ENCODE data around the gene VGLL1.

The VGLL1 gene

DNA sequence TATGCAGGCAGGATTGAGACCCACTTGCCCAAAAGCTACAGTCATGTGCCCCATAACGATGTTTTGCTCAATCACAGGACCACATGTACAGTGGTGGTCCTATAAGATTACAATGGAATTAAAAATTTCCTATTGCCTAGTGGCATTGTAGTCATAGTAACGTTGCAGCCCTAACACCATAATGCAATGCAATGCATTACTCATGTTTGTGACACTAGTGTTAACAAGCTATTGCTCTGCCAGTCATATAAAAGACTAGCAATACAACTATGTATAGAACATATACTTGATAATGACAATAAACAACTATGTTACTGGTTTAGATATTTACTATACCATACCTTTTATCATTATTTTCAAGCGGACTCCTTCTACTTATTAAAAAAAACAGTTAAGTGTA is 50.6 kb downstream of the VGLL1 start:
- CTCF ChIA-PET, result no interaction called here
- DNase-seq (ENCODE audit: extremely low spot score), result no peak
- POLR2A ChIA-PET, result no interaction called here
- TF ChIP-seq HDGF (IDR thresholded peaks at IDR 0.05; ENCODE audit: borderline replicate concordance), result no peak
- no peak for TF ChIP-seq L3MBTL2 (conservative IDR thresholded peaks at IDR 0.05)
- TF ChIP-seq TARDBP (IDR thresholded peaks at IDR 0.05), result no peak
- TF ChIP-seq LEF1 (IDR thresholded peaks at IDR 0.05; ENCODE audit: borderline replicate concordance), result no peak
- no peak for TF ChIP-seq ELF4 (IDR thresholded peaks at IDR 0.05)
- no peak for TF ChIP-seq SP1 (IDR thresholded peaks at IDR 0.05)
- TF ChIP-seq FOXM1 (IDR thresholded peaks at IDR 0.05; ENCODE audit: borderline replicate concordance), result no peak
- no peak for TF ChIP-seq FOXA1 (IDR thresholded peaks at IDR 0.05)
- no peak for TF ChIP-seq SUZ12 (IDR thresholded peaks at IDR 0.05)
- TF ChIP-seq ZNF384 (IDR thresholded peaks at IDR 0.05), result no peak
- no peak for TF ChIP-seq CTBP1 (IDR thresholded peaks at IDR 0.05; ENCODE audit: borderline replicate concordance)

- ChIA-PET POLR2A (no interaction called here), CTCF (no interaction called here)
- TF ChIP-seq ELF4 (IDR thresholded peaks at IDR 0.05) (no peak), ARNT (IDR thresholded peaks at IDR 0.05) (no peak), TARDBP (IDR thresholded peaks at IDR 0.05) (no peak), SUZ12 (IDR thresholded peaks at IDR 0.05) (no peak), HDGF (IDR thresholded peaks at IDR 0.05; ENCODE audit: borderline replicate concordance) (no peak), BHLHE40 (IDR thresholded peaks at IDR 0.05; ENCODE audit: borderline replicate concordance) (no peak), NFRKB (IDR thresholded peaks at IDR 0.05) (no peak), FOXM1 (IDR thresholded peaks at IDR 0.05; ENCODE audit: borderline replicate concordance) (no peak), CTBP1 (IDR thresholded peaks at IDR 0.05; ENCODE audit: borderline replicate concordance) (no peak)
- TF ChIP-seq, protein P1, sequence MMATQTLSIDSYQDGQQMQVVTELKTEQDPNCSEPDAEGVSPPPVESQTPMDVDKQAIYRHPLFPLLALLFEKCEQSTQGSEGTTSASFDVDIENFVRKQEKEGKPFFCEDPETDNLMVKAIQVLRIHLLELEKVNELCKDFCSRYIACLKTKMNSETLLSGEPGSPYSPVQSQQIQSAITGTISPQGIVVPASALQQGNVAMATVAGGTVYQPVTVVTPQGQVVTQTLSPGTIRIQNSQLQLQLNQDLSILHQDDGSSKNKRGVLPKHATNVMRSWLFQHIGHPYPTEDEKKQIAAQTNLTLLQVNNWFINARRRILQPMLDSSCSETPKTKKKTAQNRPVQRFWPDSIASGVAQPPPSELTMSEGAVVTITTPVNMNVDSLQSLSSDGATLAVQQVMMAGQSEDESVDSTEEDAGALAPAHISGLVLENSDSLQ (IDR thresholded peaks at IDR 0.05), result no peak
- DNase-seq (ENCODE audit: extremely low spot score), result no peak
These were observed 52.5 kb downstream of the VGLL1 start for GRCh38 chrX:136584545-136584944.

- DNase-seq (ENCODE audit: extremely low spot score), result no peak
- TF ChIP-seq ARNT (IDR thresholded peaks at IDR 0.05) (no peak), ZNF384 (IDR thresholded peaks at IDR 0.05) (no peak), LEF1 (IDR thresholded peaks at IDR 0.05; ENCODE audit: borderline replicate concordance) (no peak), SP1 (IDR thresholded peaks at IDR 0.05) (no peak), SUZ12 (IDR thresholded peaks at IDR 0.05) (no peak)
- ChIA-PET CTCF (no interaction called here), POLR2A (no interaction called here)
These were observed 53.2 kb downstream of the VGLL1 start for GRCh38 chrX:136585262-136585661.

DNA sequence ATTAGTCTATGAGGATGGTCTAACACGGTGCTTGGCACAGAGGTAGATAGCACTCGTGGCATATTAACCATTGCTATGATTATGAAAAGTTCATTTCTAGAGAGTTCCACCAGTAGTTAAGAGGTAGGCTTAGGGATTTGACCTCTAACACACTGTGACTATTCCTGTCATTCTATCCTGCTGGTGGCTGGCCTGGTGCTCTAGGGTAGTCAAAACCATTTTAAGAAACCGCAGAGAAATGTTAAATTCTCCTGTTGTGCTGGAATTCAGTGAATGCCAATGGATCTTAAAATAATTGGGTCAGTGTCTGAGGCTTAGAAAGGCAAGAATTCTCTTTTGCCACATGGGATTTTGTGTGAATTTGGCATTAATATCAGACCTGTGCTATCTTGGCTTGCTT is 53.9 kb downstream of the VGLL1 start:
- ChIA-PET POLR2A (no interaction called here), CTCF (no interaction called here)
- TF ChIP-seq LEF1 (IDR thresholded peaks at IDR 0.05; ENCODE audit: borderline replicate concordance), result no peak
- TF ChIP-seq FOXK2 (IDR thresholded peaks at IDR 0.05), result no peak
- TF ChIP-seq HDGF (IDR thresholded peaks at IDR 0.05; ENCODE audit: borderline replicate concordance), result no peak
- TF ChIP-seq SUZ12 (IDR thresholded peaks at IDR 0.05), result no peak
- TF ChIP-seq NFRKB (IDR thresholded peaks at IDR 0.05), result no peak
- no peak for TF ChIP-seq CTBP1 (IDR thresholded peaks at IDR 0.05; ENCODE audit: borderline replicate concordance)
- TF ChIP-seq ZNF384 (IDR thresholded peaks at IDR 0.05), result no peak
- no peak for TF ChIP-seq L3MBTL2 (conservative IDR thresholded peaks at IDR 0.05)
- TF ChIP-seq SP1 (IDR thresholded peaks at IDR 0.05), result no peak
- TF ChIP-seq BHLHE40 (IDR thresholded peaks at IDR 0.05; ENCODE audit: borderline replicate concordance), result no peak
- TF ChIP-seq FOXA1 (IDR thresholded peaks at IDR 0.05), result no peak
- TF ChIP-seq ARNT (IDR thresholded peaks at IDR 0.05), result no peak
- no peak for TF ChIP-seq ELF4 (IDR thresholded peaks at IDR 0.05)
- no peak for TF ChIP-seq TARDBP (IDR thresholded peaks at IDR 0.05)
- TF ChIP-seq, protein P1 (IDR thresholded peaks at IDR 0.05), result no peak
- no peak for TF ChIP-seq FOXM1 (IDR thresholded peaks at IDR 0.05; ENCODE audit: borderline replicate concordance)
- no peak for DNase-seq (ENCODE audit: extremely low spot score)

DNA sequence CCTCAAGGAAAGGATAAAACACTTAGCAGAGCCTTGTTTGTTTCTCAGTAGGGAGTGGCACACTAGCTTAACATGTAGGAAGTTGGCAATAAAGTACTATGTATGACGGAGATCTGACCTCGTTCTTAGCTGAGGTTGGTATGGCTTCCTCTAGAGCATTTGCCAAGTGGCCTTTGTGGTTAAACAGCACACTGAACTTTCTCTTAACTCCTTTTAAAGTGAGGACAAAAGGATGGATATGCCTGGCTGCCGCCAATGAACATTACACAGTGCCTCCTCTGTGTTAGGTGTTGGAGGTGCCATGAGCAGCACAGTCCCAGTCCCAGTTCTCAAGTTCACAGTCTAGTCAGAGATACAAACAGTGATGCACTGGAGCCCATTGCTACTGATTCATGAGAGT is 54.4 kb downstream of the VGLL1 start:
- POLR2A ChIA-PET, result no interaction called here
- CTCF ChIA-PET, result no interaction called here
- no peak for DNase-seq (ENCODE audit: extremely low spot score)
- TF ChIP-seq SUZ12 (IDR thresholded peaks at IDR 0.05) (no peak), ARNT (IDR thresholded peaks at IDR 0.05) (no peak), NFRKB (IDR thresholded peaks at IDR 0.05) (no peak), FOXM1 (IDR thresholded peaks at IDR 0.05; ENCODE audit: borderline replicate concordance) (no peak), FOXK2 (IDR thresholded peaks at IDR 0.05) (no peak), BHLHE40 (IDR thresholded peaks at IDR 0.05; ENCODE audit: borderline replicate concordance) (no peak), SP1 (IDR thresholded peaks at IDR 0.05) (no peak), LEF1 (IDR thresholded peaks at IDR 0.05; ENCODE audit: borderline replicate concordance) (no peak), L3MBTL2 (conservative IDR thresholded peaks at IDR 0.05) (no peak), HDGF (IDR thresholded peaks at IDR 0.05; ENCODE audit: borderline replicate concordance) (no peak), ZNF384 (IDR thresholded peaks at IDR 0.05) (no peak), ELF4 (IDR thresholded peaks at IDR 0.05) (no peak), TARDBP (IDR thresholded peaks at IDR 0.05) (no peak), CTBP1 (IDR thresholded peaks at IDR 0.05; ENCODE audit: borderline replicate concordance) (no peak), FOXA1 (IDR thresholded peaks at IDR 0.05) (no peak)
- TF ChIP-seq, protein P1 (IDR thresholded peaks at IDR 0.05), result no peak

GRCh38 chrX:136587532-136587931 is 55.5 kb downstream of the VGLL1 start:
- CTCF ChIA-PET, result no interaction called here
- POLR2A ChIA-PET, result no interaction called here
- DNase-seq (ENCODE audit: extremely low spot score), result no peak

More at GRCh38 chrX:136587532-136587931, 55.5 kb downstream of the VGLL1 start:
- no peak for TF ChIP-seq FOXK2 (IDR thresholded peaks at IDR 0.05)
- no peak for TF ChIP-seq HDGF (IDR thresholded peaks at IDR 0.05; ENCODE audit: borderline replicate concordance)
- no peak for TF ChIP-seq L3MBTL2 (conservative IDR thresholded peaks at IDR 0.05)
- TF ChIP-seq ELF4 (IDR thresholded peaks at IDR 0.05), result no peak
- no peak for TF ChIP-seq FOXM1 (IDR thresholded peaks at IDR 0.05; ENCODE audit: borderline replicate concordance)
- TF ChIP-seq, protein P1 (IDR thresholded peaks at IDR 0.05), result no peak
- TF ChIP-seq SP1 (IDR thresholded peaks at IDR 0.05), result no peak
- TF ChIP-seq BHLHE40 (IDR thresholded peaks at IDR 0.05; ENCODE audit: borderline replicate concordance), result no peak
- TF ChIP-seq SUZ12 (IDR thresholded peaks at IDR 0.05), result no peak
- no peak for TF ChIP-seq TARDBP (IDR thresholded peaks at IDR 0.05)
- TF ChIP-seq CTBP1 (IDR thresholded peaks at IDR 0.05; ENCODE audit: borderline replicate concordance), result no peak
- no peak for TF ChIP-seq LEF1 (IDR thresholded peaks at IDR 0.05; ENCODE audit: borderline replicate concordance)
- TF ChIP-seq ARNT (IDR thresholded peaks at IDR 0.05), result no peak
- no peak for TF ChIP-seq NFRKB (IDR thresholded peaks at IDR 0.05)
- TF ChIP-seq ZNF384 (IDR thresholded peaks at IDR 0.05), result no peak
